ENCODE measurements around the gene ATP6V1F.

Gene ATP6V1F

DNA sequence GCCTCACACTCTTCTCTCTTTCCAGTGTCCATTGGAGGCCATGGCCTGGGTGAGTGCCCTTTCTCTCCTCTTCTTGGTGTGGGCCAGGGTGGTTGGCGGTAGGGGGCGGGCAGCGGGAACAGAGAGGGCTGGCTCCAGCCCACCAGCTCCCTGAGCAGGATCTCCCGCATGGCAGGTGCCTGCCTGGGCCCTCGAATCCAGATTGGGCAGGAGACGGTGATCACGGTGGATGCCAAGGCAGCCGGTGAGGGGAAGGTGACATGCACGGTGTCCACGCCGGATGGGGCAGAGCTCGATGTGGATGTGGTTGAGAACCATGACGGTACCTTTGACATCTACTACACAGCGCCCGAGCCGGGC, 13.5 kb upstream of the ATP6V1F start:
- in situ Hi-C loops (cut with HindIII; ENCODE audit: low sequenced_read_pairs) = no loop called here
- TF ChIP-seq CTCF (IDR thresholded peaks at IDR 0.05; ENCODE audit: low read depth, low read length, missing control alignments) = no peak
- H3K4me3 ChIP-seq (ENCODE audit: low read depth, low read length) = no peak overlapping the region
- no peak for DNase-seq (ENCODE audit: low read depth)

DNA sequence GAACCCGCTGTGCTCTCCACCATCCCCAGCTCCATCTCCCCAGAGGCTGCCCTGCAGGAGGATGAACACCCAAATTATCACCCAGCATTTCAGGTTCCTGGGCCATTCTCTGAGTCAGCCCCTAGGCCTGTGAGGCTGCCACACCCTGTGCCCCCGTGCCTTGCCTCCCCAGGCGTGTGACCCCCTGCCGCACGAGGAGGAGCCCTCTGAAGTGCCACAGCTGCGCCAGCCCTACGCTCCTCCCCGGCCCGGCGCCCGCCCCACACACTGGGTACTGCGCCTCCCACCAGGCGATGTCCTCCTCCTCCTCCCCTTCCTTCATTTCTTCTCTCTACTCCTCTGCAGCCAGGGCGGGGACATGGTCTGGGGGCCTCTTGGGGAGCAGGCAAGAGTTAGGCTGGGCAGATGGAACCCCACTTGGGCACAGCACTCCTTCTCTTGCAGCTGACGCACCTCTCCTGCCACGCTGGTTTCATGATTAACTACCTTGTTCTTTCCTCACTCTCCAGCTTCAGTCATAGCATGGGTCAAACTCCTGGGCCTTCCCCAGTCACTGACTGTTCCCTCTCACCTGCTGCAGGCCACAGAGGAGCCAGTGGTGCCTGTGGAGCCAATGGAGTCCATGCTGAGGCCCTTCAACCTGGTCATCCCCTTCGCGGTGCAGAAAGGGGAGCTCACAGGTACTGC, 12.7 kb upstream of the ATP6V1F start:
- in situ Hi-C loops (cut with HindIII; ENCODE audit: low sequenced_read_pairs) = no loop called here
- no peak for TF ChIP-seq CTCF (IDR thresholded peaks at IDR 0.05; ENCODE audit: low read depth, low read length, missing control alignments)
- no peak overlapping the region for H3K4me3 ChIP-seq (ENCODE audit: low read depth, low read length)
- no peak for DNase-seq (ENCODE audit: low read depth)

DNA sequence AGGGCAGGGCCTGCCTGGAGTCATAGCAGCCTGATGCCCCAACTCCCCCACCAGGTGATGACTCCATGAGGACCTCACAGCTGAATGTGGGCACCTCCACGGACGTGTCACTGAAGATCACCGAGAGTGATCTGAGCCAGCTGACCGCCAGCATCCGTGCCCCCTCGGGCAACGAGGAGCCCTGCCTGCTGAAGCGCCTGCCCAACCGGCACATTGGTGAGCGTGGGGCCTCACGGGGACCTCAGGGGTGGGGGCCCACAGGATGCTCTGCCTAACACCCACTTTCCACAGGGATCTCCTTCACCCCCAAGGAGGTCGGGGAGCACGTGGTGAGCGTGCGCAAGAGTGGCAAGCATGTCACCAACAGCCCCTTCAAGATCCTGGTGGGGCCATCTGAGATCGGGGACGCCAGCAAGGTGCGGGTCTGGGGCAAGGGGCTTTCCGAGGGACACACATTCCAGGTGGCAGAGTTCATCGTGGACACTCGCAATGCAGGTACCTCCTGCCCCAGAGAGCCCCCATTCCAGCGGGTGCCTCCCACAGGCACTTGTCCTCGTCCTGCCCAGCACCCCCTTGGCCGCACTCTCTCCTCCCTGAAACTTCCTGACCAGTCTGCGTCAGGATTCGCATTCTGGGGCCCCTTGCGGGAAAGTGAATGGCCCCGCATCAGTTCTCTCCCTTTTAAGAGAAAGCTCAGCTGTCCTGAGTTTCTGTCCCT, 10.0 kb upstream of the ATP6V1F start:
- in situ Hi-C loops (cut with HindIII; ENCODE audit: low sequenced_read_pairs) = no loop called here
- no peak overlapping the region for H3K4me3 ChIP-seq (ENCODE audit: low read depth, low read length)
- no peak for DNase-seq (ENCODE audit: low read depth)

GRCh38 chr7:128853799-128854198, 8.9 kb upstream of the ATP6V1F start:
- in situ Hi-C loops (cut with HindIII; ENCODE audit: low sequenced_read_pairs) = no loop called here
- TF ChIP-seq CTCF (IDR thresholded peaks at IDR 0.05; ENCODE audit: low read depth, low read length, missing control alignments) = no peak
- DNase-seq (ENCODE audit: low read depth) = no peak
- H3K4me3 ChIP-seq (ENCODE audit: low read depth, low read length) = no peak overlapping the region

More for the DNA sequence above, 10.0 kb upstream of the ATP6V1F start:
- TF ChIP-seq CTCF (IDR thresholded peaks at IDR 0.05; ENCODE audit: low read depth, low read length, missing control alignments) = no peak

DNA sequence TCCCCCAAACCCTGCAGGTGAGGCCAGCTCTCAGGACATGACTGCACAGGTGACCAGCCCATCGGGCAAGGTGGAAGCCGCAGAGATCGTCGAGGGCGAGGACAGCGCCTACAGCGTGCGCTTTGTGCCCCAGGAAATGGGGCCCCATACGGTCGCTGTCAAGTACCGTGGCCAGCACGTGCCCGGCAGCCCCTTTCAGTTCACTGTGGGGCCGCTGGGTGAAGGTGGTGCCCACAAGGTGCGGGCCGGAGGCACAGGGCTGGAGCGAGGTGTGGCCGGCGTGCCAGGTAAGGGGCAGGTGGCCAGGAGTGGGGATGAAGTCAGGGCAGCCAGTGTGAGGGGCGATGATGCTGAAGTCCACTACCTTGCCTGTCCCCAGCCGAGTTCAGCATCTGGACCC, 8.3 kb upstream of the ATP6V1F start:
- H3K4me3 ChIP-seq (ENCODE audit: low read depth, low read length) = no peak overlapping the region
- no peak for DNase-seq (ENCODE audit: low read depth)
- in situ Hi-C loops (cut with HindIII; ENCODE audit: low sequenced_read_pairs) = no loop called here
- no peak for TF ChIP-seq CTCF (IDR thresholded peaks at IDR 0.05; ENCODE audit: low read depth, low read length, missing control alignments)

GRCh38 chr7:128855559-128855958, 7.1 kb upstream of the ATP6V1F start:
- no peak overlapping the region for H3K4me3 ChIP-seq (ENCODE audit: low read depth, low read length)
- TF ChIP-seq CTCF (IDR thresholded peaks at IDR 0.05; ENCODE audit: low read depth, low read length, missing control alignments) = no peak
- DNase-seq (ENCODE audit: low read depth) = no peak
- in situ Hi-C loops (cut with HindIII; ENCODE audit: low sequenced_read_pairs) = no loop called here
